ENCODE results near the gene SMIM38.
"Not testable (repeated sequence)": the region's sequence is repeated elsewhere in the genome, so short reads cannot be mapped to it uniquely, and the experiment has no call there.

Gene SMIM38

GRCh38 chr11:69149338-69150045, 6.2 kb upstream of the SMIM38 start:
- H3K4me3 Mint-ChIP-seq; H3K36me3 Mint-ChIP-seq (ENCODE audit: insufficient read depth); ATAC-seq (replicated peaks; ENCODE audit: extremely low read depth, poor library complexity, severe bottlenecking); H3K27ac Mint-ChIP-seq (ENCODE audit: low read depth); DNase-seq (ENCODE audit: low spot score in 2 of 2); H3K4me1 Mint-ChIP-seq: not testable (repeated sequence)
- peaks cover 72% of the 10 kb centered on the region for H3K27me3 Mint-ChIP-seq
- H3K9me3 Mint-ChIP-seq: peaks cover 17% of the 10 kb centered on the region

- DNase-seq (ENCODE audit: low spot score in 2 of 2): no peak
- no peak overlapping the region for H3K27ac Mint-ChIP-seq (ENCODE audit: low read depth)
- H3K27me3 Mint-ChIP-seq: peaks cover 65% of the 10 kb centered on the region
- ATAC-seq (replicated peaks; ENCODE audit: extremely low read depth, poor library complexity, severe bottlenecking): no peak
- H3K36me3 Mint-ChIP-seq (ENCODE audit: insufficient read depth): peaks cover 2% of the 10 kb centered on the region
- no peak overlapping the region for H3K4me3 Mint-ChIP-seq
- peaks cover 17% of the 10 kb centered on the region for H3K9me3 Mint-ChIP-seq
- H3K4me1 Mint-ChIP-seq: no peaks in the 10 kb centered on the region
Observed at GRCh38 chr11:69150175-69150574, 5.6 kb upstream of the SMIM38 start.

- no peak for DNase-seq (ENCODE audit: low spot score in 2 of 2)
- H3K27ac Mint-ChIP-seq (ENCODE audit: low read depth): no peak overlapping the region
- no peak overlapping the region for H3K4me3 Mint-ChIP-seq
- ATAC-seq (replicated peaks; ENCODE audit: extremely low read depth, poor library complexity, severe bottlenecking): no peak
- H3K27me3 Mint-ChIP-seq: peaks cover 62% of the 10 kb centered on the region
- no peaks in the 10 kb centered on the region for H3K36me3 Mint-ChIP-seq (ENCODE audit: insufficient read depth)
- H3K4me1 Mint-ChIP-seq: no peaks in the 10 kb centered on the region
- peaks cover 5% of the 10 kb centered on the region for H3K9me3 Mint-ChIP-seq
Observed at GRCh38 chr11:69151836-69152235, 3.9 kb upstream of the SMIM38 start.

DNA sequence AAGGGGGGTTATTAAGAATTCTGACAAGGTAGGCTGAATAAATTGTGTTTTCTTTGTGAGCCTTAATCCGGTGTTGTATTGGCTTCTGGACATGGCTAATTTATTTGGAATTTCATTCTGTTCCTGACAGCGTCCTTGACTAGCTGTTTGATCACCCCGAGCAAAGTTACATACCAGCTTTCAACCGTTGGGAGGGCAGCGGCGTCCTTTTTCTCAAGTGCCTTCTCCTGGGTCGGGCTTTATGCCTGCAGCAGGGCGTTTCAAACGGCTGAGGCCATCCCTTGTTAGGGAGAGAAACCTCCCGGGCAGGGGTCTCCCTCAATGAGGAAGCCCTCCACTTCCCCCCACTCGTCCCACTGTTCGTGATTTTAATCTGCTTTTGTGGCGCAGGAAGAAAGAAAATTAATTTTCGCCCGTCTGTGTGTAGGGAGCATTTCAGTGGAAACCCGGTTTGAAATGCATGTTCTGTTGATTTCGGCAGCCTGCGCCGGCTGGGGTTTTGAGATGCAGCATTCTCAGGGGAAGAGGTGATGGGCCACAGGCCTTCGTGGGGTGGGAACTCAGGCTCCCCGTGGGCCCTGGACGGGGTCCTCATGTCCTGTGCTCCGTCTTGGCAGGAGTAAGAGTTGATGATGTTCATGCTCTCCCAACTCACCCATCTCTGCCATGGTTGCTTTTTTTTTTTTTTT, 2.9 kb upstream of the SMIM38 start:
- Mint-ChIP-seq H3K27ac (ENCODE audit: low read depth) (no peak overlapping the region), H3K27me3 (peaks cover 62% of the 10 kb centered on the region), H3K36me3 (ENCODE audit: insufficient read depth) (no peaks in the 10 kb centered on the region), H3K9me3 (peaks cover 5% of the 10 kb centered on the region), H3K4me3 (no peak overlapping the region), H3K4me1 (no peaks in the 10 kb centered on the region)
- ATAC-seq (replicated peaks; ENCODE audit: extremely low read depth, poor library complexity, severe bottlenecking): no peak
- DNase-seq (ENCODE audit: low spot score in 2 of 2): no peak

- Mint-ChIP-seq H3K9me3 (peaks cover 5% of the 10 kb centered on the region), H3K4me1 (no peaks in the 10 kb centered on the region), H3K4me3 (no peak overlapping the region), H3K36me3 (ENCODE audit: insufficient read depth) (peaks cover 2% of the 10 kb centered on the region), H3K27ac (ENCODE audit: low read depth) (no peak overlapping the region), H3K27me3 (peaks cover 57% of the 10 kb centered on the region)
- no peak for DNase-seq (ENCODE audit: low spot score in 2 of 2)
- no peak for ATAC-seq (replicated peaks; ENCODE audit: extremely low read depth, poor library complexity, severe bottlenecking)
Observed at GRCh38 chr11:69153661-69154060, 2.1 kb upstream of the SMIM38 start.

- Mint-ChIP-seq H3K4me3 (no peak overlapping the region), H3K36me3 (ENCODE audit: insufficient read depth) (peaks cover 2% of the 10 kb centered on the region), H3K4me1 (no peaks in the 10 kb centered on the region), H3K9me3 (peaks cover 5% of the 10 kb centered on the region), H3K27me3 (peaks cover 50% of the 10 kb centered on the region), H3K27ac (ENCODE audit: low read depth) (no peak overlapping the region)
- no peak for DNase-seq (ENCODE audit: low spot score in 2 of 2)
- ATAC-seq (replicated peaks; ENCODE audit: extremely low read depth, poor library complexity, severe bottlenecking): no peak
Observed at GRCh38 chr11:69154211-69154913, 1.4 kb upstream of the SMIM38 start.

- H3K27me3 Mint-ChIP-seq: peaks cover 46% of the 10 kb centered on the region
Observed at GRCh38 chr11:69154938-69155301, 815 bp upstream of the SMIM38 start.

GRCh38 chr11:69156235-69156639, 502 bp downstream of the SMIM38 start:
- H3K27me3 Mint-ChIP-seq: peaks cover 32% of the 10 kb centered on the region
- no peak overlapping the region for H3K27ac Mint-ChIP-seq (ENCODE audit: low read depth)
- DNase-seq (ENCODE audit: low spot score in 2 of 2) (no peak), ATAC-seq (replicated peaks; ENCODE audit: extremely low read depth, poor library complexity, severe bottlenecking) (no peak)
- H3K4me1 Mint-ChIP-seq: no peaks in the 10 kb centered on the region
- H3K36me3 Mint-ChIP-seq (ENCODE audit: insufficient read depth): peaks cover 2% of the 10 kb centered on the region
- H3K4me3 Mint-ChIP-seq: no peak overlapping the region
- H3K9me3 Mint-ChIP-seq: no peaks in the 10 kb centered on the region

More at GRCh38 chr11:69154938-69155301, 815 bp upstream of the SMIM38 start:
- Mint-ChIP-seq H3K36me3 (ENCODE audit: insufficient read depth) (peaks cover 2% of the 10 kb centered on the region), H3K27ac (ENCODE audit: low read depth) (no peak overlapping the region), H3K4me1 (no peaks in the 10 kb centered on the region), H3K4me3 (no peak overlapping the region), H3K9me3 (peaks cover 4% of the 10 kb centered on the region)
- DNase-seq (ENCODE audit: low spot score in 2 of 2) (no peak), ATAC-seq (replicated peaks; ENCODE audit: extremely low read depth, poor library complexity, severe bottlenecking) (no peak)

GRCh38 chr11:69156673-69157155, 979 bp downstream of the SMIM38 start:
- H3K9me3 Mint-ChIP-seq: no peaks in the 10 kb centered on the region
- ATAC-seq (replicated peaks; ENCODE audit: extremely low read depth, poor library complexity, severe bottlenecking): no peak
- H3K4me1 Mint-ChIP-seq: no peaks in the 10 kb centered on the region
- peaks cover 32% of the 10 kb centered on the region for H3K27me3 Mint-ChIP-seq
- DNase-seq (ENCODE audit: low spot score in 2 of 2): no peak
- H3K36me3 Mint-ChIP-seq (ENCODE audit: insufficient read depth): peaks cover 2% of the 10 kb centered on the region
- no peak overlapping the region for H3K4me3 Mint-ChIP-seq
- no peak overlapping the region for H3K27ac Mint-ChIP-seq (ENCODE audit: low read depth)

DNA sequence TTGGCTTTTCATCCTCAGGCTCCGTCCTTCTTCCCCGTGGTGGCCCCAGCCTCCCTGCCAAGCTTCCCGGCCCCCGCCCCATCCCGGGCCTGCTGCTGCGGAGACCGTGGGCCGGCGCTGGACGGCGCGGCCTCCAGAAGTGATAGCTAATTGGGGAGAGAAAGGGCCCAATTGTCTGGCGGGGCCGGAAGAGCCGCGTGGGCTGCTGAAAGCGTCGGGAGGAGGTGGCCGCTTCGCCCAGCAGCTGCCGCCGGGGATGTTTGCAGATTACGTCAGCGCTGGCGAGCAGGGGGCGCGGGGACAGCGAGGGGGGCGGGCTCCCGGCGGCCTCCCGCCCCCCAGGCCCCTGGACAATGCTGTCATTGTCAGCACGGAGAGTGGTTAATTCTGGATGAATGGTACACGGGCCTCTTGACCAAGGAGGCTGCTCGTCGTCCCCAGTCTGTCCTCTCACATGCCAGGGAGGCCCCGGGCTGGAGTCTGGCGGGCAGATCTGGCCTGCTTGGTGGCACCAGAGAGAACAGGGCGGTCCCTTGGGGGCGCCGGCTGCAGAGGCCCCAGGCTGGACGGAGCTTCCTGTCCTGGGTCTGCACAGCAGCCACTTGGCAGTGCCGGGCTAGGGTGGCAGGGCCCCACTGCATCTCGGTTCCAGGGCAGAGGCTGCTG, 1.6 kb downstream of the SMIM38 start:
- no peak overlapping the region for H3K4me3 Mint-ChIP-seq
- H3K27ac Mint-ChIP-seq (ENCODE audit: low read depth): no peak overlapping the region
- peaks cover 2% of the 10 kb centered on the region for H3K36me3 Mint-ChIP-seq (ENCODE audit: insufficient read depth)
- peaks cover 29% of the 10 kb centered on the region for H3K27me3 Mint-ChIP-seq
- no peaks in the 10 kb centered on the region for H3K9me3 Mint-ChIP-seq
- no peaks in the 10 kb centered on the region for H3K4me1 Mint-ChIP-seq
- no peak for DNase-seq (ENCODE audit: low spot score in 2 of 2)
- no peak for ATAC-seq (replicated peaks; ENCODE audit: extremely low read depth, poor library complexity, severe bottlenecking)

DNA sequence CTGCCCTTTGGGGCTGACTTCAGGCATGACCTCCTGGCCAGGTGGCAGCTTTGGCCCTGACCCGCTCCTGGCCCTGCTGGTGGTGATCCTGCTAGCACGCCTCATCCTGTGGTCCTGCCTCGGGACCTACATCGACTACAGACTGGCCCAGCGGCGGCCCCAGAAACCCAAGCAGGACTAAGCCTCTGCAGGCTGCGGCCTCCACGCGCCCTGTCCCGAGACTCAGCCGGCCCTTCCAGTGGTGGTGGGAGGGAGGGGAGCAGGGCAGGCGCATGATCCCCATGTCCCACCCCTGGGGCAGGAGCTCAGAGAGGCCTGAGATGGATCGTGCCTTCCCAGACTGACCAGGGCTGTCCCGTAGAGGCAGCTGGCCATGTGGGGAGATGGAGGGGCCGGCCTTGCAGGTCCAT, 2.1 kb downstream of the SMIM38 start:
- H3K4me1 Mint-ChIP-seq: no peaks in the 10 kb centered on the region
- DNase-seq (ENCODE audit: low spot score in 2 of 2): no peak
- peaks cover 27% of the 10 kb centered on the region for H3K27me3 Mint-ChIP-seq
- ATAC-seq (replicated peaks; ENCODE audit: extremely low read depth, poor library complexity, severe bottlenecking): no peak
- no peak overlapping the region for H3K4me3 Mint-ChIP-seq
- peaks cover 2% of the 10 kb centered on the region for H3K36me3 Mint-ChIP-seq (ENCODE audit: insufficient read depth)
- H3K27ac Mint-ChIP-seq (ENCODE audit: low read depth): no peak overlapping the region
- no peaks in the 10 kb centered on the region for H3K9me3 Mint-ChIP-seq

DNA sequence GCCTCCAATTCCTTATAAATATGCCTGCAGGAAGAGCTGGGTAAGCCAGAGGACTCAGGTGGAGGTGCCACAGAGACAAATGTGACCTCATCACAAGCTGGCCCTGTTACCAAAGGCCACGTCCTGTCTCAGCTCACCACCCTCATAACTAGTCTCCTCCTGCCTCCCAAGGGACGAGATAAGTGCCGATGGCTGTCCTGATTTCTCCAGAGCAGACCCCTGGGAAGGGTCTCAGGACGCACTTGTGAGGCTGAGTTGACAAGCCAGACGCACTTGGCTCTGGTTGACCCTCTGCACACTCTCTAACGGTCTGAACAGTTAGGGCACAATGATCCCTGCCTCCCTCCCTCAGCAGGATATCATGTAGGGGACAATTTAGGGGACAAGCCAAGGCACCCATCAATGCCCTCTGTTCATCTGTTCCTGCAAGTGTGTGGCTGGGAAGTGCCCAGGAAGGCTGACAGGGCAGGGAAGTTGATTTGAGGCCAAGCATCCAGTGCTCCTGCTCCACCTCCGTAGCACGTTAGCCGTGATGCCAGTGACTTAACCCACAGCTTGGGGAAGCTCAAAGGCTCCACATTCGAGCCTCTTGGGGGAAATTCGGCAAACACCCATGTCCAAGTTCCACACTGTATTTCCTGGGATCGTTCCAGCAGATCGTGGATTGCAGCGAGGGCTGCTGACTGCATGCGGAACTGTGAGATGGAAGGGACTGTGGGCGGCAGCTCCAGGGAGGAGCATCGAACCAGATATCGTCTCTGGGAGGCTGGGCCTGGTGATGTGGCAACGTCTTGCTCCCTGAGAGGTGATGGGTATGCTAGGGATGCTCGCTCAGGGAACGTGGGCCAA, 2.8 kb downstream of the SMIM38 start:
- Mint-ChIP-seq H3K4me1 (no peaks in the 10 kb centered on the region), H3K9me3 (no peaks in the 10 kb centered on the region), H3K27me3 (peaks cover 27% of the 10 kb centered on the region), H3K27ac (ENCODE audit: low read depth) (no peak overlapping the region), H3K4me3 (no peak overlapping the region), H3K36me3 (ENCODE audit: insufficient read depth) (peaks cover 2% of the 10 kb centered on the region)
- ATAC-seq (replicated peaks; ENCODE audit: extremely low read depth, poor library complexity, severe bottlenecking) (no peak), DNase-seq (ENCODE audit: low spot score in 2 of 2) (no peak)

Data from central memory CD8-positive, alpha-beta T cell (primary cell).